Measurements from ENCODE around the gene DOCK7.

DNA sequence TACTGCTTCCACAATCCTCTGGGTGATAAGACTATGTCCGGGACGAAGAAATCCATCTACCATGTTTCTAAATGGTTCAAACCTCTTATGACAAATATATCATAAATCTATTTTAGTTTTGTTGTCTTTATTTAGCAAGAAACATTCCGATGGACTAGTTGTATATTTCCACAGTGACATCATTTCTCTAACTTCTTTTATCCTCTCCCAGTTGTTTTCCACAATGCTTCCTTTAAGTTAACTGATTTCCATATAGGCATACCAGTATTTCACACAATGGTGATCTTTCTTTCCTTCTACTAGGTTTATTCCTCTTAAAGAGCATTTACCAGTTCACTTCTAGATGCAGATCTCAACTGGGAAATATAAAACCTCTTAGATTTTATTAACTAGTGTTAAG lies 206.5 kb downstream of the DOCK7 start:
- TF ChIP-seq, protein P1, sequence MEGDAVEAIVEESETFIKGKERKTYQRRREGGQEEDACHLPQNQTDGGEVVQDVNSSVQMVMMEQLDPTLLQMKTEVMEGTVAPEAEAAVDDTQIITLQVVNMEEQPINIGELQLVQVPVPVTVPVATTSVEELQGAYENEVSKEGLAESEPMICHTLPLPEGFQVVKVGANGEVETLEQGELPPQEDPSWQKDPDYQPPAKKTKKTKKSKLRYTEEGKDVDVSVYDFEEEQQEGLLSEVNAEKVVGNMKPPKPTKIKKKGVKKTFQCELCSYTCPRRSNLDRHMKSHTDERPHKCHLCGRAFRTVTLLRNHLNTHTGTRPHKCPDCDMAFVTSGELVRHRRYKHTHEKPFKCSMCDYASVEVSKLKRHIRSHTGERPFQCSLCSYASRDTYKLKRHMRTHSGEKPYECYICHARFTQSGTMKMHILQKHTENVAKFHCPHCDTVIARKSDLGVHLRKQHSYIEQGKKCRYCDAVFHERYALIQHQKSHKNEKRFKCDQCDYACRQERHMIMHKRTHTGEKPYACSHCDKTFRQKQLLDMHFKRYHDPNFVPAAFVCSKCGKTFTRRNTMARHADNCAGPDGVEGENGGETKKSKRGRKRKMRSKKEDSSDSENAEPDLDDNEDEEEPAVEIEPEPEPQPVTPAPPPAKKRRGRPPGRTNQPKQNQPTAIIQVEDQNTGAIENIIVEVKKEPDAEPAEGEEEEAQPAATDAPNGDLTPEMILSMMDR (IDR thresholded peaks at IDR 0.05; ENCODE audit: low read depth, low read length, missing input control): no peak
- TF ChIP-seq, protein P2, sequence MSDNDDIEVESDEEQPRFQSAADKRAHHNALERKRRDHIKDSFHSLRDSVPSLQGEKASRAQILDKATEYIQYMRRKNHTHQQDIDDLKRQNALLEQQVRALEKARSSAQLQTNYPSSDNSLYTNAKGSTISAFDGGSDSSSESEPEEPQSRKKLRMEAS (IDR thresholded peaks at IDR 0.05): no peak
- TF ChIP-seq HNF4G (IDR thresholded peaks at IDR 0.05) (no peak), YY1 (IDR thresholded peaks at IDR 0.05) (no peak), TAF1 (conservative IDR thresholded peaks at IDR 0.05) (no peak), FOXA2 (IDR thresholded peaks at IDR 0.05) (no peak), EGR1 (IDR thresholded peaks at IDR 0.05; ENCODE audit: low read depth in 2 of 2) (no peak), RXRA (IDR thresholded peaks at IDR 0.05) (no peak), JUND (IDR thresholded peaks at IDR 0.05) (no peak)
- TF ChIP-seq, protein P3, sequence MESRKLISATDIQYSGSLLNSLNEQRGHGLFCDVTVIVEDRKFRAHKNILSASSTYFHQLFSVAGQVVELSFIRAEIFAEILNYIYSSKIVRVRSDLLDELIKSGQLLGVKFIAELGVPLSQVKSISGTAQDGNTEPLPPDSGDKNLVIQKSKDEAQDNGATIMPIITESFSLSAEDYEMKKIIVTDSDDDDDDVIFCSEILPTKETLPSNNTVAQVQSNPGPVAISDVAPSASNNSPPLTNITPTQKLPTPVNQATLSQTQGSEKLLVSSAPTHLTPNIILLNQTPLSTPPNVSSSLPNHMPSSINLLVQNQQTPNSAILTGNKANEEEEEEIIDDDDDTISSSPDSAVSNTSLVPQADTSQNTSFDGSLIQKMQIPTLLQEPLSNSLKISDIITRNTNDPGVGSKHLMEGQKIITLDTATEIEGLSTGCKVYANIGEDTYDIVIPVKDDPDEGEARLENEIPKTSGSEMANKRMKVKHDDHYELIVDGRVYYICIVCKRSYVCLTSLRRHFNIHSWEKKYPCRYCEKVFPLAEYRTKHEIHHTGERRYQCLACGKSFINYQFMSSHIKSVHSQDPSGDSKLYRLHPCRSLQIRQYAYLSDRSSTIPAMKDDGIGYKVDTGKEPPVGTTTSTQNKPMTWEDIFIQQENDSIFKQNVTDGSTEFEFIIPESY (IDR thresholded peaks at IDR 0.05): no peak

Data from liver (tissue), 3 donors.